Calu3 (cell line): Measurements from ENCODE around the gene UGT1A7. TPM values are rescaled to one million over a fixed set of nuclear protein-coding genes. Genes with fewer than 3 reads are reported as not detected.
"Not testable (repeated sequence)": the region's sequence is repeated elsewhere in the genome, so short reads cannot be mapped to it uniquely, and the experiment has no call there.

Experiments
- Bru-seq: library from RNA; stranded (reverse); fragments of 400-500 nt; gene quantifications from one replicate; lab custom pipeline; 2021; lab: Mats Ljungman, UMichigan
- BruChase-seq, 2 experiments: library from RNA; stranded (reverse); fragments of 400-500 nt; gene quantifications; one replicate each; lab custom pipeline; 2021; lab: Mats Ljungman, UMichigan
- BruUV-seq: library from RNA; stranded (reverse); fragments of 400-500 nt; replicated peaks from 2 replicates; lab custom pipeline; 2021; lab: Mats Ljungman, UMichigan
- CTCF ChIA-PET: fragments of 300-600 bp; sonication (Branson Sonifier 250); formaldehyde crosslinking; loops from one replicate; lab custom pipeline; 2022; ENCODE audit warnings: antibody characterized with exemption; lab: Charles Lee
- DNase-seq: peaks from one replicate; pipeline ENCODE4 v3.0.0; 2022
- H3K27ac Mint-ChIP-seq: one replicate; pipeline ENCODE4 v1.8.0; 2022; ENCODE audit warnings: mixed read lengths; ENCODE audit not compliant: unreplicated experiment
- H3K27me3 Mint-ChIP-seq: one replicate; pipeline ENCODE4 v1.8.0; 2022; ENCODE audit warnings: mixed read lengths; ENCODE audit not compliant: unreplicated experiment
- H3K36me3 Mint-ChIP-seq: one replicate; pipeline ENCODE4 v1.8.0; 2022; ENCODE audit warnings: mild to moderate bottlenecking, moderate library complexity, mixed read lengths; ENCODE audit not compliant: insufficient read depth, unreplicated experiment
- H3K4me1 Mint-ChIP-seq: one replicate; pipeline ENCODE4 v1.8.0; 2022; ENCODE audit warnings: mild to moderate bottlenecking, low read depth, mixed read lengths; ENCODE audit not compliant: unreplicated experiment
- H3K4me3 Mint-ChIP-seq: one replicate; pipeline ENCODE4 v1.8.0; 2022; ENCODE audit warnings: mild to moderate bottlenecking, low read depth, moderate library complexity, mixed read lengths; ENCODE audit not compliant: unreplicated experiment
- H3K9me3 Mint-ChIP-seq: one replicate; pipeline ENCODE4 v1.8.0; 2022; ENCODE audit warnings: low read depth, mixed read lengths; ENCODE audit not compliant: unreplicated experiment
- intact Hi-C: fragments of 100-400 bp; cut with micrococcal nuclease; formaldehyde crosslinking; loops from one replicate; pipeline ENCODE4 v1.10.0; 2022; ENCODE audit not compliant: unreplicated experiment
- long read RNA-seq: library from polyadenylated mRNA; stranded (forward); transcript quantifications from one replicate; pipeline ENCODE4 v2.0.0, GENCODE V29; 2022
- total RNA-seq: library from RNA; stranded (reverse); gene quantifications from 2 replicates; pipeline ENCODE4 v1.2.3, GENCODE V29; 2022
- TF ChIP-seq, protein P1 (sequence below): fragments of 200-600 bp; IDR thresholded peaks from one replicate; pipeline ENCODE4 v1.8.0; 2022; ENCODE audit warnings: antibody characterized with exemption; ENCODE audit not compliant: unreplicated experiment

The UGT1A7 gene
- total RNA-seq: 7.2 and 7.8 TPM in 2 replicates
- percentile 81 among the genes with signal in this experiment for Bru-seq, nascent RNA
- percentile 86 among the genes with signal in this experiment for BruChase-seq, experiment 1, labeled RNA remaining after a 6-hour chase
- BruChase-seq, experiment 2, labeled RNA remaining after a 2-hour chase: percentile 72 among the genes with signal in this experiment
- long read RNA-seq, partial matches to known transcripts: 0 of 75 reads
- long read RNA-seq, other reads (novel, unspliced or antisense): 74 of 75 reads

DNA sequence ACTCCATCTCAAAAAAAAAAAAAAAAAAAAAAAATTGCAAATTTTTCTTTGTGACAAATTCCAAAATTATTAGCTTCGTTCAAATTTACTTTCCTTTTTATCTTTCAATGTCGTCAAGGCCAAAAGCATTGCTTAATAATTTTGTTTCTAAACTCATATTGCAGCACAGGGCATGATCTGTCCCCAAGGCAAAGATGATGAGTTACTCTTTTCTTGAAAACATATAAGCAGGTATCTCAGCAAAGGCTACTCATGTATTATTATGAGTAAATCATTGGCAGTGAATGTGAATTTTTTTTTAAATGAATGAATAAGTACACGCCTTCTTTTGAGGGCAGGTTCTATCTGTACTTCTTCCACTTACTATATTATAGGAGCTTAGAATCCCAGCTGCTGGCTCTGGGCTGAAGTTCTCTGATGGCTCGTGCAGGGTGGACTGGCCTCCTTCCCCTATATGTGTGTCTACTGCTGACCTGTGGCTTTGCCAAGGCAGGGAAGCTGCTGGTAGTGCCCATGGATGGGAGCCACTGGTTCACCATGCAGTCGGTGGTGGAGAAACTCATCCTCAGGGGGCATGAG is at the start of gene UGT1A7:
UGT1A7 (plus strand) TSS at position 381 of the 579 bp plus-strand sequence; CDS start at position 418, 37 bp downstream.
- TF ChIP-seq, protein P1, sequence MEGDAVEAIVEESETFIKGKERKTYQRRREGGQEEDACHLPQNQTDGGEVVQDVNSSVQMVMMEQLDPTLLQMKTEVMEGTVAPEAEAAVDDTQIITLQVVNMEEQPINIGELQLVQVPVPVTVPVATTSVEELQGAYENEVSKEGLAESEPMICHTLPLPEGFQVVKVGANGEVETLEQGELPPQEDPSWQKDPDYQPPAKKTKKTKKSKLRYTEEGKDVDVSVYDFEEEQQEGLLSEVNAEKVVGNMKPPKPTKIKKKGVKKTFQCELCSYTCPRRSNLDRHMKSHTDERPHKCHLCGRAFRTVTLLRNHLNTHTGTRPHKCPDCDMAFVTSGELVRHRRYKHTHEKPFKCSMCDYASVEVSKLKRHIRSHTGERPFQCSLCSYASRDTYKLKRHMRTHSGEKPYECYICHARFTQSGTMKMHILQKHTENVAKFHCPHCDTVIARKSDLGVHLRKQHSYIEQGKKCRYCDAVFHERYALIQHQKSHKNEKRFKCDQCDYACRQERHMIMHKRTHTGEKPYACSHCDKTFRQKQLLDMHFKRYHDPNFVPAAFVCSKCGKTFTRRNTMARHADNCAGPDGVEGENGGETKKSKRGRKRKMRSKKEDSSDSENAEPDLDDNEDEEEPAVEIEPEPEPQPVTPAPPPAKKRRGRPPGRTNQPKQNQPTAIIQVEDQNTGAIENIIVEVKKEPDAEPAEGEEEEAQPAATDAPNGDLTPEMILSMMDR: no peak
- H3K36me3 Mint-ChIP-seq: no peaks in the 10 kb centered on the region
- intact Hi-C loops: no loop called here

DNA sequence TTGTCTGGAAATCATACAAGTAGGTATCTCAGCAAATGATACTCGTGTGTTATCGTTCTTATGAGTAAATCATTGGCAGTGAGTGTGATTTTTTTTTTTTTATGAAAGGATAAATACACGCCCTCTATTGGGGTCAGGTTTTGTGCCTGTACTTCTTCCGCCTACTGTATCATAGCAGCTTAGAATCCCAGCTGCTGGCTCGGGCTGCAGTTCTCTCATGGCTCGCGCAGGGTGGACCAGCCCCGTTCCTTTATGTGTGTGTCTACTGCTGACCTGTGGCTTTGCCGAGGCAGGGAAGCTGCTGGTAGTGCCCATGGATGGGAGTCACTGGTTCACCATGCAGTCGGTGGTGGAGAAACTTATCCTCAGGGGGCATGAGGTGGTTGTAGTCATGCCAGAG is 45.4 kb upstream of the UGT1A7 start, which contains the start of gene UGT1A10:
UGT1A10 (plus strand) TSS at position 143 of the 400 bp plus-strand sequence; CDS start at position 218, 75 bp downstream.
- Mint-ChIP-seq H3K4me1 (peaks cover 49% of the 10 kb centered on the region), H3K4me3 (peak within 1 kb of the TSS; percentile 82), H3K27ac (peak within 1 kb of the TSS; percentile 67), H3K36me3 (peaks cover 30% of the 10 kb centered on the region)
- H3K27me3 Mint-ChIP-seq, BruUV-seq, CTCF ChIA-PET, H3K9me3 Mint-ChIP-seq: not testable (repeated sequence)
- intact Hi-C loops: loop anchor here (2.0 to 10.0 kb wide), 3 partner anchors 54 to 150 kb away; partner anchors contain the start of gene UGT1A1
- peak; percentile 61 for DNase-seq

More for the DNA sequence above, at the start of gene UGT1A7:
- no peak for DNase-seq
- H3K9me3 Mint-ChIP-seq: no peaks in the 10 kb centered on the region
- peaks cover 5% of the 10 kb centered on the region for H3K4me1 Mint-ChIP-seq
- CTCF ChIA-PET: no interaction called here
- H3K27me3 Mint-ChIP-seq: no peaks in the 10 kb centered on the region
- no peak within 1 kb of the TSS for H3K4me3 Mint-ChIP-seq
- no peak within 1 kb of the TSS for H3K27ac Mint-ChIP-seq
- BruUV-seq: no TSS peak

DNA sequence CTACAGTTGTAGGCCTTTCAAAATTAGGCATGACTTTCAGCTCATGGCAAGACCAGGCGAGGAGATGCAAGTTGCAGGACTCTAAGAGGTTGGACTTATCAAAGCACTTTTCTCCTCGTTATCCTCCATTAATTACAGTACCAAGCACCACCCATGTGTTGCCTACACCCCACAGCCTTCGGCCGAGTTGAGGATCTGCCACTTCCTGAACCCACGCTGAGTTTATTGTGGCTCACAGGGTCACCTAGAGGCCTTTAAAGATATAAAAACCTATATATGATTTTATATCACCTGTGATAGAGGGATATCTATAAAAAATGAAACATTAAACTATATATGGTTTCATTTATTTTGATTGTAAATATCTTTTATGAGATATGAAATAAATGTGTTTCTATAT is 42.9 kb upstream of the UGT1A7 start:
- Mint-ChIP-seq H3K9me3 (no peaks in the 10 kb centered on the region), H3K36me3 (peaks cover 34% of the 10 kb centered on the region), H3K4me3 (peak overlapping the region; percentile 82), H3K27ac (peak overlapping the region; percentile 55), H3K27me3 (no peaks in the 10 kb centered on the region), H3K4me1 (peaks cover 59% of the 10 kb centered on the region)
- CTCF ChIA-PET: no interaction called here
- intact Hi-C loops: loop anchor here (1.0 to 10.0 kb wide), 3 partner anchors 66 to 126 kb away; partner anchors contain the start of genes UGT1A1 and USP40
- no TSS peak for BruUV-seq
- TF ChIP-seq, protein P1: peak; percentile 36
- DNase-seq: peak; percentile 54

DNA sequence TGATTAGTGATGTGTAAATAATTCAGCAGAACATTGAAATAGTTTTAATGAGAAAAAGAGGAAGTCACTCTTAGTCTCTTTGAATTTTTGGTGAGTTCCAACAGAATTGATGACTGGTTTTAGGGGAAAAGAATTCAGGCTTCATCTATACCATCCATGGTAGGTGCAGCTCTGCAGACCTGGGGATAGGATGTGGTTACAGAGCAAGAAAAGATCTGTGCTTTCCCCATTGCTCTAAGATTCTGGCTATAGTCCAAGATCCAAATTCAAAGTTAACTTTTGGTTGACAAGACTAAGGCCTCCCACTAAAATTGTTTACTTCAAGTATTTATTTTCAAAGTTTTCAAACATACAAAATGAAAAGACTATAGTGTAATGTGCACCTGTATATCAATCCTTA is 41.8 kb upstream of the UGT1A7 start:
- H3K36me3 Mint-ChIP-seq: peaks cover 34% of the 10 kb centered on the region
- TF ChIP-seq, protein P1: no peak
- H3K4me1 Mint-ChIP-seq: peaks cover 57% of the 10 kb centered on the region
- no peaks in the 10 kb centered on the region for H3K27me3 Mint-ChIP-seq
- peak overlapping the region; percentile 82 for H3K4me3 Mint-ChIP-seq
- peak overlapping the region; percentile 50 for H3K27ac Mint-ChIP-seq
- CTCF ChIA-PET: no interaction called here
- intact Hi-C loops: loop anchor here (2.0 to 10.0 kb wide), 3 partner anchors 65 to 192 kb away; partner anchors contain the start of gene UGT1A1
- peaks cover 4% of the 10 kb centered on the region for H3K9me3 Mint-ChIP-seq
- BruUV-seq: no TSS peak
- no peak for DNase-seq
